GM23248 (cell line): ENCODE results near the gene HAPLN2.

Experiments
- EZH2 ChIP-seq: fragments of 200-600 bp; sonication (generic); IDR thresholded peaks from 2 replicates; pipeline ENCODE4 v1.6.1; 2018; ENCODE audit warnings: antibody characterized with exemption, mild to moderate bottlenecking; ENCODE audit not compliant: insufficient read depth, poor library complexity, severe bottlenecking
- EZH2phosphoT487 ChIP-seq: fragments of 200-600 bp; sonication (generic); IDR thresholded peaks from 2 replicates; pipeline ENCODE4 v1.6.1; 2018; ENCODE audit warnings: antibody characterized with exemption, moderate library complexity, mild to moderate bottlenecking, low read depth; ENCODE audit not compliant: insufficient read depth

GRCh38 chr1:156639601-156640101, 20.4 kb downstream of the HAPLN2 start:
- no peak for TF ChIP-seq EZH2
- no peak for TF ChIP-seq EZH2phosphoT487
